Activated B cell treated with CpG ODN at 0.5 μM for 24 hours (primary cell): Measurements from ENCODE around the gene OBI1. TPM values are rescaled to one million over a fixed set of nuclear protein-coding genes. Genes with fewer than 3 reads are reported as not detected.

ENCODE experiments used
- ATAC-seq: fragments of 200-7000 bp; cut with Tn5 transposase; one replicate; pipeline ENCODE4 v1.10.0; 2021; ENCODE audit warnings: low read depth, mild to moderate bottlenecking, moderate library complexity
- CTCF ChIA-PET: fragments of 350-600 bp; sonication (Branson Sonifier 250); formaldehyde crosslinking; loops from one replicate; lab custom pipeline; 2021; ENCODE audit warnings: antibody characterized with exemption; lab: Charles Lee
- POLR2A ChIA-PET: fragments of 350-600 bp; sonication (Branson Sonifier 250); formaldehyde crosslinking; loops from one replicate; lab custom pipeline; 2021; ENCODE audit warnings: antibody characterized with exemption; lab: Charles Lee
- DNase-seq: peaks from one replicate; pipeline ENCODE4 v3.0.0; 2022
- H3K27ac Mint-ChIP-seq: one replicate; pipeline ENCODE4 v1.8.0; 2020; ENCODE audit warnings: mixed read lengths
- H3K27me3 Mint-ChIP-seq: one replicate; pipeline ENCODE4 v1.8.0; 2021; ENCODE audit warnings: mixed read lengths
- H3K36me3 Mint-ChIP-seq: one replicate; pipeline ENCODE4 v1.8.0; 2021; ENCODE audit warnings: low read depth, mixed read lengths
- H3K4me1 Mint-ChIP-seq: one replicate; pipeline ENCODE4 v1.8.0; 2021; ENCODE audit warnings: mixed read lengths
- H3K4me3 Mint-ChIP-seq: one replicate; pipeline ENCODE4 v1.8.0; 2020; ENCODE audit warnings: mild to moderate bottlenecking, mixed read lengths
- H3K9me3 Mint-ChIP-seq: one replicate; pipeline ENCODE4 v1.8.0; 2020; ENCODE audit warnings: mixed read lengths
- intact Hi-C: fragments of 100-400 bp; cut with micrococcal nuclease; formaldehyde crosslinking; loops from one replicate; pipeline ENCODE4 v1.15.1; 2024
- total RNA-seq: library from RNA; stranded (reverse); gene quantifications from 2 replicates; pipeline ENCODE4 v1.2.3, GENCODE V29; 2022
- TF ChIP-seq, protein P1 (sequence below): fragments of 200-600 bp; IDR thresholded peaks from one replicate; pipeline ENCODE4 v1.8.0; 2022; ENCODE audit warnings: antibody characterized with exemption, mild to moderate bottlenecking

The OBI1 gene
- total RNA-seq, 1 donor from 2014 or later = 19.1 TPM

DNA sequence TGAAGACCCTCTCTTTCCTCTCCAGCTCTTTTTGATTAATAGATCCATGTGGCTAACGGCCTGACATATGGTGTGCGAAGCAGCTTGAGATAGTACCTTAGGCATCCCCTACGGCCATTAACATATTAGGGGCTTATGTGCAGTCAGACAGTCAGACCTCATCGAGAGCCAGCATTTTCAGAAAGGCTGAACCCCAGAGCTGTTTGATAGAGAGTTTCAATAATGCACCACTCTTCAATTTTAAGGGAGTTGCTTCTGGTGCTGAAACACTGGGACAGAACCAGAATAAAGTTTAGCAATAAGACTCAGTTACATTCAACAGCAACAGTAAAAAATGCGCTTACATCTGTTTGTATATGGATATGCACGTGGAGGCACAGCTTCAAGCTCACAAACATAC lies 66.4 kb downstream of the OBI1 start:
- DNase-seq (no peak), ATAC-seq (no peak)
- H3K36me3 Mint-ChIP-seq = no peaks in the 10 kb centered on the region
- peaks cover 5% of the 10 kb centered on the region for H3K9me3 Mint-ChIP-seq
- CTCF ChIA-PET = no interaction called here
- no peak overlapping the region for H3K4me3 Mint-ChIP-seq
- peaks cover 6% of the 10 kb centered on the region for H3K4me1 Mint-ChIP-seq
- POLR2A ChIA-PET = no interaction called here
- no peak overlapping the region for H3K27ac Mint-ChIP-seq
- H3K27me3 Mint-ChIP-seq = peaks cover 72% of the 10 kb centered on the region
- intact Hi-C loops = no loop called here
- TF ChIP-seq, protein P1, sequence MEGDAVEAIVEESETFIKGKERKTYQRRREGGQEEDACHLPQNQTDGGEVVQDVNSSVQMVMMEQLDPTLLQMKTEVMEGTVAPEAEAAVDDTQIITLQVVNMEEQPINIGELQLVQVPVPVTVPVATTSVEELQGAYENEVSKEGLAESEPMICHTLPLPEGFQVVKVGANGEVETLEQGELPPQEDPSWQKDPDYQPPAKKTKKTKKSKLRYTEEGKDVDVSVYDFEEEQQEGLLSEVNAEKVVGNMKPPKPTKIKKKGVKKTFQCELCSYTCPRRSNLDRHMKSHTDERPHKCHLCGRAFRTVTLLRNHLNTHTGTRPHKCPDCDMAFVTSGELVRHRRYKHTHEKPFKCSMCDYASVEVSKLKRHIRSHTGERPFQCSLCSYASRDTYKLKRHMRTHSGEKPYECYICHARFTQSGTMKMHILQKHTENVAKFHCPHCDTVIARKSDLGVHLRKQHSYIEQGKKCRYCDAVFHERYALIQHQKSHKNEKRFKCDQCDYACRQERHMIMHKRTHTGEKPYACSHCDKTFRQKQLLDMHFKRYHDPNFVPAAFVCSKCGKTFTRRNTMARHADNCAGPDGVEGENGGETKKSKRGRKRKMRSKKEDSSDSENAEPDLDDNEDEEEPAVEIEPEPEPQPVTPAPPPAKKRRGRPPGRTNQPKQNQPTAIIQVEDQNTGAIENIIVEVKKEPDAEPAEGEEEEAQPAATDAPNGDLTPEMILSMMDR = no peak

DNA sequence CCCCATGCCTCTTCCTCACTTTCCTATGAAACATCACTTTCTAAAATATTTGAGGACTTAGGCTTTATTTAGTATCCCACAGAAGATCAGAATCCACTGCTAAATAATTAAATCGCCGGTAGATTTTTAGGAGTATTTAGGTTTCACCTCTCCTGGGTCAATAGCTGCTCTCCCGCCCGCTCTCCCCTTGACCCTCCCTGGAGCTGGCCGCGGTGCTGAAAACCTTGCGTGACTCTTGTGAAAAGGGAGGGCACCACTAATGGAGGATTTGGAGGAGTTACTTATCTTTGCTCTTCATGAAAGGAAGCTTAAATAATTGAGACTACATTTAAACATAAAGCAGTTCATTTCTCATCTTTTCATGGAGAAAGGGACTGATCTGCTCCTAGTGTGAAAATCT lies 69.7 kb downstream of the OBI1 start:
- Mint-ChIP-seq H3K9me3 (peaks cover 3% of the 10 kb centered on the region), H3K27ac (no peak overlapping the region), H3K36me3 (no peaks in the 10 kb centered on the region), H3K4me3 (no peak overlapping the region), H3K4me1 (no peaks in the 10 kb centered on the region), H3K27me3 (peaks cover 69% of the 10 kb centered on the region)
- ChIA-PET POLR2A (no interaction called here), CTCF (no interaction called here)
- ATAC-seq (no peak), DNase-seq (no peak)
- intact Hi-C loops = no loop called here
- TF ChIP-seq, protein P1 = no peak

DNA sequence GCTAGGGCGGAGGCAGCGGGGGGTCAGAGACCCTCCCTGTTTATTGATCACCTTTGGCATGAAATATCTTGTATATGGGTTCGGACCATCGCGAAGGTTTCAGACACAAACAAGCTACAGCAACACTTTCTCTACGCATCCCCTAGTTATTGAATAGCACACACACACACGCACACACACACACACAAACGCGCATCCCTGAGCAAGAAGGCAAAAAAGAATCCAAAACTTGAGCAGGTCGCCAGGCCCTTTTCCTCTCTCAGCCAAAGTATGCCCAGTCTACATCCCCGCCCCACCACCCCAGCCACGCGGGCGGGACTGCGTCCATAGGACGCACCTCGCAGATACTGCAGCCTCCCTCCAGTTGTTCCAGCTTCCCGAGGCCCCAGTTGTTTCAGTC lies 71.6 kb downstream of the OBI1 start:
- peaks cover 3% of the 10 kb centered on the region for H3K9me3 Mint-ChIP-seq
- ChIA-PET CTCF (no interaction called here), POLR2A (no interaction called here)
- no peaks in the 10 kb centered on the region for H3K36me3 Mint-ChIP-seq
- DNase-seq (no peak), ATAC-seq (no peak)
- intact Hi-C loops = no loop called here
- H3K4me1 Mint-ChIP-seq = no peaks in the 10 kb centered on the region
- TF ChIP-seq, protein P1 = no peak
- H3K4me3 Mint-ChIP-seq = no peak overlapping the region
- peaks cover 54% of the 10 kb centered on the region for H3K27me3 Mint-ChIP-seq
- no peak overlapping the region for H3K27ac Mint-ChIP-seq

DNA sequence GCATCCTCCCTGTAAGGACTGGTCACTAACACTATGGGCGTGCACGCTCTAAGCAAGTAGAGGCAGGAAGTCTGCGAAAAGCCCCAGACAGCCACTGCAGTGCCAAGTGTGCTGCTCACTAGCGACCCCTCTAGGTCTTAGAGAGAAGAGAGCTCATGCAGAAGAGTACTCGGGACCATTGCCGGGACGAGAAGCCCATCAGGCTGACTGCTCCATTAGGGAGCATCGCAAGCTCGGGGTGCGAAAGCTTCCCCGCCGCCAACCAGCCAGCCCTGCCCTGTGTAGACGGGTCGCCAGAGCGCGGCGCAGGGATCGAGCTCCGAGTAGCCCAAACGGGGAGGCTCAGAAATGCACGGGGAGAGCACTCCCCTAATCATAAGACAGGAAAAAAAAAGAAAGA lies 72.2 kb downstream of the OBI1 start:
- Mint-ChIP-seq H3K9me3 (peaks cover 3% of the 10 kb centered on the region), H3K27ac (no peak overlapping the region), H3K27me3 (peaks cover 50% of the 10 kb centered on the region), H3K4me3 (no peak overlapping the region), H3K36me3 (no peaks in the 10 kb centered on the region), H3K4me1 (no peaks in the 10 kb centered on the region)
- POLR2A ChIA-PET = no interaction called here
- intact Hi-C loops = no loop called here
- ATAC-seq (no peak), DNase-seq (no peak)
- TF ChIP-seq, protein P1 = no peak
- CTCF ChIA-PET = no interaction called here

DNA sequence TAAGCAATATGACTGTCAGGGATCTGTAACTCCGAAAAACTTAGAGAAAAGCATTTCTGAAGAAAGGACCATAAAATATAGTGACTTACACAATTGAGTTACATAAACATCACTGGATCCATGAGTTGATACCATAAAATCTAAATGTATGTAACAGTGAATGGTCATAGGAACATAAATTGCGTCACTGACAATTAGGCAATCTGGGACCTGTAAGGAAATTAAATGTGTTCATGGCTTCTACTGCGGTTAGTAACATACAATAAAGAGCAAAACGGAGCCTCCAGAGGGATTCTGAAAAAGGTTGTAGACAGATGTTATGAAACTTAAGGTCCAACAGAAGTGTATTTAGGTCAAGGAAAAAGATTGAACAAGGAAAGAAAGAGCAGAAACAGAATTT lies 82.7 kb downstream of the OBI1 start:
- intact Hi-C loops = no loop called here
- H3K4me3 Mint-ChIP-seq = no peak overlapping the region
- ATAC-seq = no peak
- ChIA-PET POLR2A (no interaction called here), CTCF (no interaction called here)
- no peaks in the 10 kb centered on the region for H3K9me3 Mint-ChIP-seq
- H3K4me1 Mint-ChIP-seq = no peaks in the 10 kb centered on the region
- no peaks in the 10 kb centered on the region for H3K36me3 Mint-ChIP-seq
- DNase-seq = no peak
- peaks cover 15% of the 10 kb centered on the region for H3K27me3 Mint-ChIP-seq
- TF ChIP-seq, protein P1 = no peak
- H3K27ac Mint-ChIP-seq = no peak overlapping the region
